WTC11 (cell line): ENCODE data around the gene LIN28B. TPM values are rescaled to one million over a fixed set of nuclear protein-coding genes. Genes with fewer than 3 reads are reported as not detected.

Experiments used
- ATAC-seq: fragments of 200-7000 bp; cut with Tn5 transposase; 2 replicates; pipeline ENCODE4 v1.10.0; 2021; ENCODE audit warnings: mild to moderate bottlenecking, moderate library complexity
- CTCF ChIA-PET: fragments of 300-600 bp; sonication (Branson Sonifier 250); formaldehyde crosslinking; loops from one replicate; lab custom pipeline; 2021; ENCODE audit warnings: antibody characterized with exemption; lab: Charles Lee
- POLR2A ChIA-PET: fragments of 350-600 bp; sonication (Branson Sonifier 250); formaldehyde crosslinking; loops from one replicate; lab custom pipeline; 2021; ENCODE audit warnings: antibody characterized with exemption; lab: Charles Lee
- DNase-seq: peaks from one replicate; pipeline ENCODE4 v3.0.0; 2021; ENCODE audit warnings: low spot score
- H3K27ac Mint-ChIP-seq: 2 replicates; pipeline ENCODE4 v1.8.0; 2021; ENCODE audit warnings: mixed read lengths
- H3K27me3 Mint-ChIP-seq: 2 replicates; pipeline ENCODE4 v1.8.0; 2021; ENCODE audit warnings: low read depth, mild to moderate bottlenecking, moderate library complexity, mixed read lengths
- H3K36me3 Mint-ChIP-seq: 2 replicates; pipeline ENCODE4 v1.8.0; 2021; ENCODE audit warnings: mixed read lengths
- H3K4me1 Mint-ChIP-seq: 2 replicates; pipeline ENCODE4 v1.8.0; 2022; ENCODE audit warnings: mixed read lengths
- H3K4me3 Mint-ChIP-seq: 2 replicates; pipeline ENCODE4 v1.8.0; 2021; ENCODE audit warnings: mild to moderate bottlenecking, moderate library complexity, mixed read lengths
- H3K9me3 Mint-ChIP-seq: 2 replicates; pipeline ENCODE4 v1.8.0; 2021; ENCODE audit warnings: mixed read lengths
- JAZF1 ChIP-seq: fragments of 250-450 bp; sonication (Bioruptor Pico); IDR thresholded peaks from 2 replicates; pipeline ENCODE4 v1.9.0; 2021; ENCODE audit warnings: moderate library complexity, mild to moderate bottlenecking, inconsistent platforms
- JUN ChIP-seq: sonication (generic); formaldehyde crosslinking; IDR thresholded peaks from 2 replicates; pipeline ENCODE4 v1.8.0; 2023; ENCODE audit warnings: mild to moderate bottlenecking, missing genetic modification reagents
- NR1H2 ChIP-seq: sonication (generic); formaldehyde crosslinking; IDR thresholded peaks from 2 replicates; pipeline ENCODE4 v1.9.0; 2021; ENCODE audit warnings: mild to moderate bottlenecking, moderate library complexity, missing genetic modification reagents
- NR2C2 ChIP-seq: sonication (generic); formaldehyde crosslinking; IDR thresholded peaks from 2 replicates; pipeline ENCODE4 v1.8.0; 2022; ENCODE audit warnings: mild to moderate bottlenecking, missing genetic modification reagents
- TCF7 ChIP-seq: sonication (generic); formaldehyde crosslinking; IDR thresholded peaks from 2 replicates; pipeline ENCODE4 v1.8.0; 2022; ENCODE audit warnings: mild to moderate bottlenecking, low read depth, missing genetic modification reagents, moderate library complexity
- ZNF263 ChIP-seq: sonication (generic); formaldehyde crosslinking; IDR thresholded peaks from 2 replicates; pipeline ENCODE4 v1.8.1; 2022; ENCODE audit warnings: low read depth, mild to moderate bottlenecking, moderate library complexity, missing genetic modification reagents
- total RNA-seq: library from RNA; stranded (reverse); gene quantifications from 3 replicates; pipeline ENCODE4 v1.2.3, GENCODE V29; 2021
- TF ChIP-seq, protein P1 (sequence below): sonication (generic); formaldehyde crosslinking; IDR thresholded peaks from 2 replicates; pipeline ENCODE4 v1.8.1; 2023; ENCODE audit warnings: mild to moderate bottlenecking, moderate library complexity, missing genetic modification reagents
- TF ChIP-seq, protein P2 (sequence below): fragments of 250-450 bp; sonication (Bioruptor Pico); IDR thresholded peaks from 2 replicates; pipeline ENCODE4 v1.9.0; 2021; ENCODE audit warnings: mild to moderate bottlenecking, borderline replicate concordance
- TF ChIP-seq, protein P3 (sequence below): fragments of 200-600 bp; IDR thresholded peaks from 2 replicates; pipeline ENCODE4 v1.8.0; 2022; ENCODE audit warnings: antibody characterized with exemption
- TF ChIP-seq, protein P4 (sequence below): sonication (generic); formaldehyde crosslinking; IDR thresholded peaks from 2 replicates; pipeline ENCODE4 v1.8.0; 2023; ENCODE audit warnings: missing genetic modification reagents, mild to moderate bottlenecking, borderline replicate concordance
- TF ChIP-seq, protein P5 (sequence below): sonication (generic); formaldehyde crosslinking; conservative IDR thresholded peaks from 2 replicates; pipeline ENCODE4 v1.8.1; 2022; ENCODE audit warnings: mild to moderate bottlenecking, missing genetic modification reagents
- TF ChIP-seq, protein P6 (sequence below): sonication (generic); formaldehyde crosslinking; IDR thresholded peaks from 2 replicates; pipeline ENCODE4 v1.8.0; 2022; ENCODE audit warnings: missing genetic modification reagents
- TF ChIP-seq, protein P7 (sequence below): sonication (generic); formaldehyde crosslinking; IDR thresholded peaks from 2 replicates; pipeline ENCODE4 v1.8.1; 2023; ENCODE audit warnings: mild to moderate bottlenecking, missing genetic modification reagents, moderate library complexity

LIN28B gene
- total RNA-seq, 1 experiment from 2014 or later: 73.4 TPM

DNA sequence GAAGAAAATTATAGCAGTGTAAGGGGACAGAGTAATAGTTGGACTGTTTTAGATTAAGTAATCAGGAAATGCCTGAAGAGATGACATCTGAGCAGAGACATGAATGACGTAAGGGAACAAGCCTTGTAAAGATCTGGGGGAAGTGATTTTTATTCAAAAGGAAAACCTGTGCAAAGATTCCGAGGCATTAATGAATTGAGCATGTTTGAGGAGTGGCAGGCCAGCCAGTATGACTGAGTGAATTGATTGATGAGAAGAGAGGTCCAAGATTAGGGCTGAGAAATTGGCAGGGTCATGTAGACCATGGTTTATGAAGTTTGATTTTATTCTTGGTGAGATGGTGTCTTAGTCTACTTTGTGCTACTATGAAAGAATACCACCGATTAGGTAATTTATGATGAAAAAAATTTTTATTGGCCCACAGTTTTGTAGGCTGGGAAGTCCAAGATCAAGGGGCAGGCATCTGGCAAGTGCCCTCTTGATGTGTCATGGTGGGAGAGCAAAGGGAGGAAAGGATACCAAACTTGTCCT, 95.1 kb downstream of the LIN28B start (continued):
- TF ChIP-seq, protein P1, sequence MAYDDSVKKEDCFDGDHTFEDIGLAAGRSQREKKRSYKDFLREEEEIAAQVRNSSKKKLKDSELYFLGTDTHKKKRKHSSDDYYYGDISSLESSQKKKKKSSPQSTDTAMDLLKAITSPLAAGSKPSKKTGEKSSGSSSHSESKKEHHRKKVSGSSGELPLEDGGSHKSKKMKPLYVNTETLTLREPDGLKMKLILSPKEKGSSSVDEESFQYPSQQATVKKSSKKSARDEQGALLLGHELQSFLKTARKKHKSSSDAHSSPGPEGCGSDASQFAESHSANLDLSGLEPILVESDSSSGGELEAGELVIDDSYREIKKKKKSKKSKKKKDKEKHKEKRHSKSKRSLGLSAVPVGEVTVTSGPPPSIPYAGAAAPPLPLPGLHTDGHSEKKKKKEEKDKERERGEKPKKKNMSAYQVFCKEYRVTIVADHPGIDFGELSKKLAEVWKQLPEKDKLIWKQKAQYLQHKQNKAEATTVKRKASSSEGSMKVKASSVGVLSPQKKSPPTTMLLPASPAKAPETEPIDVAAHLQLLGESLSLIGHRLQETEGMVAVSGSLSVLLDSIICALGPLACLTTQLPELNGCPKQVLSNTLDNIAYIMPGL (CRISPR knock-in tag): no peak
- TF ChIP-seq, protein P2, sequence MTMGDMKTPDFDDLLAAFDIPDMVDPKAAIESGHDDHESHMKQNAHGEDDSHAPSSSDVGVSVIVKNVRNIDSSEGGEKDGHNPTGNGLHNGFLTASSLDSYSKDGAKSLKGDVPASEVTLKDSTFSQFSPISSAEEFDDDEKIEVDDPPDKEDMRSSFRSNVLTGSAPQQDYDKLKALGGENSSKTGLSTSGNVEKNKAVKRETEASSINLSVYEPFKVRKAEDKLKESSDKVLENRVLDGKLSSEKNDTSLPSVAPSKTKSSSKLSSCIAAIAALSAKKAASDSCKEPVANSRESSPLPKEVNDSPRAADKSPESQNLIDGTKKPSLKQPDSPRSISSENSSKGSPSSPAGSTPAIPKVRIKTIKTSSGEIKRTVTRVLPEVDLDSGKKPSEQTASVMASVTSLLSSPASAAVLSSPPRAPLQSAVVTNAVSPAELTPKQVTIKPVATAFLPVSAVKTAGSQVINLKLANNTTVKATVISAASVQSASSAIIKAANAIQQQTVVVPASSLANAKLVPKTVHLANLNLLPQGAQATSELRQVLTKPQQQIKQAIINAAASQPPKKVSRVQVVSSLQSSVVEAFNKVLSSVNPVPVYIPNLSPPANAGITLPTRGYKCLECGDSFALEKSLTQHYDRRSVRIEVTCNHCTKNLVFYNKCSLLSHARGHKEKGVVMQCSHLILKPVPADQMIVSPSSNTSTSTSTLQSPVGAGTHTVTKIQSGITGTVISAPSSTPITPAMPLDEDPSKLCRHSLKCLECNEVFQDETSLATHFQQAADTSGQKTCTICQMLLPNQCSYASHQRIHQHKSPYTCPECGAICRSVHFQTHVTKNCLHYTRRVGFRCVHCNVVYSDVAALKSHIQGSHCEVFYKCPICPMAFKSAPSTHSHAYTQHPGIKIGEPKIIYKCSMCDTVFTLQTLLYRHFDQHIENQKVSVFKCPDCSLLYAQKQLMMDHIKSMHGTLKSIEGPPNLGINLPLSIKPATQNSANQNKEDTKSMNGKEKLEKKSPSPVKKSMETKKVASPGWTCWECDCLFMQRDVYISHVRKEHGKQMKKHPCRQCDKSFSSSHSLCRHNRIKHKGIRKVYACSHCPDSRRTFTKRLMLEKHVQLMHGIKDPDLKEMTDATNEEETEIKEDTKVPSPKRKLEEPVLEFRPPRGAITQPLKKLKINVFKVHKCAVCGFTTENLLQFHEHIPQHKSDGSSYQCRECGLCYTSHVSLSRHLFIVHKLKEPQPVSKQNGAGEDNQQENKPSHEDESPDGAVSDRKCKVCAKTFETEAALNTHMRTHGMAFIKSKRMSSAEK (CRISPR knock-in tag): no peak
- TF ChIP-seq NR1H2 (CRISPR knock-in tag): no peak

DNA sequence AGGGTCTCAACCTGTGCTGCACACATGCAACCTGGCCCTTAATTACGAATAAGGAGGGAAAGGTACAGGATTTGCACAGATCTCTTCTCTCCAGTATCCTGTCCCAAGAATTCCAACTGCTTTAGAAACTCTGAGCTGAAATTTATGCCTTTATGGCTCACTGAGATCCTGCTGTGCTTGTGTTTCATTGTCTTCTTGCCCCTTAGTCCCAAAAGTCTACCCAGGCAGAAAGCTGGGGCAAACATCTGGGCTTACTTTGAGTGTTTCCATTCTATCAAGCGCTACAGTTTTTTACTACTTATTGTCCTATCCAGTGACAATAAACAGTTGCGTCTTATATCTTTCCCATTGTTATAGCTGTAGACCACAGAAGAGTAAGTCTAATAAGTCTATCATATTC, 99.7 kb downstream of the LIN28B start:
- no peak for ATAC-seq
- TF ChIP-seq, protein P3, sequence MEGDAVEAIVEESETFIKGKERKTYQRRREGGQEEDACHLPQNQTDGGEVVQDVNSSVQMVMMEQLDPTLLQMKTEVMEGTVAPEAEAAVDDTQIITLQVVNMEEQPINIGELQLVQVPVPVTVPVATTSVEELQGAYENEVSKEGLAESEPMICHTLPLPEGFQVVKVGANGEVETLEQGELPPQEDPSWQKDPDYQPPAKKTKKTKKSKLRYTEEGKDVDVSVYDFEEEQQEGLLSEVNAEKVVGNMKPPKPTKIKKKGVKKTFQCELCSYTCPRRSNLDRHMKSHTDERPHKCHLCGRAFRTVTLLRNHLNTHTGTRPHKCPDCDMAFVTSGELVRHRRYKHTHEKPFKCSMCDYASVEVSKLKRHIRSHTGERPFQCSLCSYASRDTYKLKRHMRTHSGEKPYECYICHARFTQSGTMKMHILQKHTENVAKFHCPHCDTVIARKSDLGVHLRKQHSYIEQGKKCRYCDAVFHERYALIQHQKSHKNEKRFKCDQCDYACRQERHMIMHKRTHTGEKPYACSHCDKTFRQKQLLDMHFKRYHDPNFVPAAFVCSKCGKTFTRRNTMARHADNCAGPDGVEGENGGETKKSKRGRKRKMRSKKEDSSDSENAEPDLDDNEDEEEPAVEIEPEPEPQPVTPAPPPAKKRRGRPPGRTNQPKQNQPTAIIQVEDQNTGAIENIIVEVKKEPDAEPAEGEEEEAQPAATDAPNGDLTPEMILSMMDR: no peak
- TF ChIP-seq, protein P4, sequence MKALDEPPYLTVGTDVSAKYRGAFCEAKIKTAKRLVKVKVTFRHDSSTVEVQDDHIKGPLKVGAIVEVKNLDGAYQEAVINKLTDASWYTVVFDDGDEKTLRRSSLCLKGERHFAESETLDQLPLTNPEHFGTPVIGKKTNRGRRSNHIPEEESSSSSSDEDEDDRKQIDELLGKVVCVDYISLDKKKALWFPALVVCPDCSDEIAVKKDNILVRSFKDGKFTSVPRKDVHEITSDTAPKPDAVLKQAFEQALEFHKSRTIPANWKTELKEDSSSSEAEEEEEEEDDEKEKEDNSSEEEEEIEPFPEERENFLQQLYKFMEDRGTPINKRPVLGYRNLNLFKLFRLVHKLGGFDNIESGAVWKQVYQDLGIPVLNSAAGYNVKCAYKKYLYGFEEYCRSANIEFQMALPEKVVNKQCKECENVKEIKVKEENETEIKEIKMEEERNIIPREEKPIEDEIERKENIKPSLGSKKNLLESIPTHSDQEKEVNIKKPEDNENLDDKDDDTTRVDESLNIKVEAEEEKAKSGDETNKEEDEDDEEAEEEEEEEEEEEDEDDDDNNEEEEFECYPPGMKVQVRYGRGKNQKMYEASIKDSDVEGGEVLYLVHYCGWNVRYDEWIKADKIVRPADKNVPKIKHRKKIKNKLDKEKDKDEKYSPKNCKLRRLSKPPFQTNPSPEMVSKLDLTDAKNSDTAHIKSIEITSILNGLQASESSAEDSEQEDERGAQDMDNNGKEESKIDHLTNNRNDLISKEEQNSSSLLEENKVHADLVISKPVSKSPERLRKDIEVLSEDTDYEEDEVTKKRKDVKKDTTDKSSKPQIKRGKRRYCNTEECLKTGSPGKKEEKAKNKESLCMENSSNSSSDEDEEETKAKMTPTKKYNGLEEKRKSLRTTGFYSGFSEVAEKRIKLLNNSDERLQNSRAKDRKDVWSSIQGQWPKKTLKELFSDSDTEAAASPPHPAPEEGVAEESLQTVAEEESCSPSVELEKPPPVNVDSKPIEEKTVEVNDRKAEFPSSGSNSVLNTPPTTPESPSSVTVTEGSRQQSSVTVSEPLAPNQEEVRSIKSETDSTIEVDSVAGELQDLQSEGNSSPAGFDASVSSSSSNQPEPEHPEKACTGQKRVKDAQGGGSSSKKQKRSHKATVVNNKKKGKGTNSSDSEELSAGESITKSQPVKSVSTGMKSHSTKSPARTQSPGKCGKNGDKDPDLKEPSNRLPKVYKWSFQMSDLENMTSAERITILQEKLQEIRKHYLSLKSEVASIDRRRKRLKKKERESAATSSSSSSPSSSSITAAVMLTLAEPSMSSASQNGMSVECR: no peak
- TF ChIP-seq, protein P5, sequence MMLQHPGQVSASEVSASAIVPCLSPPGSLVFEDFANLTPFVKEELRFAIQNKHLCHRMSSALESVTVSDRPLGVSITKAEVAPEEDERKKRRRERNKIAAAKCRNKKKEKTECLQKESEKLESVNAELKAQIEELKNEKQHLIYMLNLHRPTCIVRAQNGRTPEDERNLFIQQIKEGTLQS (CRISPR knock-in tag): no peak
- no peak for TF ChIP-seq NR2C2 (CRISPR knock-in tag)
- TF ChIP-seq, all 79 proteins: peak for 0
- Mint-ChIP-seq H3K4me3 (no peak overlapping the region), H3K36me3 (peaks cover 18% of the 10 kb centered on the region), H3K27ac (peak overlapping the region; percentile 12; the same call in 1 of the 2 replicates), H3K9me3 (no peaks in the 10 kb centered on the region), H3K4me1 (peaks cover 28% of the 10 kb centered on the region), H3K27me3 (no peaks in the 10 kb centered on the region)
- CTCF ChIA-PET: no interaction called here
- DNase-seq: no peak
- POLR2A ChIA-PET: no interaction called here

DNA sequence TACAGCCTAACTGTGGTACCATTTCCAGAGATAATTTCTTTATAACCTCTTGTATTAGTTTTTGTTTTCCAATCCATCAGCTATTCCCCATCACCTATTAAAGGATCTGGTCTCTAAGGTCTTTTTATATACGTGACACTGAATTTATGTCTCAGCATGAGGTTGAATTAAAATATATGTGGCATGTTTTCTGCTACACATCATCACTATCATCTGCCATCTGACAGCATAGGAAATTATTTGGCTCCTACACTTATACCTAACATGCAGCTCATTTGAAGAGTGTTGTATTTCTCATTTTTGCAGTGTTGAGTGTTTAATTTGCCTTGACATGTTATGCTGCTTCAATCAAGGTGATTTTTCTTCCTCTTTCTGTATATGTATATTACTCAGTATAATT, 100.3 kb downstream of the LIN28B start:
- Mint-ChIP-seq H3K27ac (no peak overlapping the region), H3K4me1 (peaks cover 23% of the 10 kb centered on the region), H3K4me3 (no peak overlapping the region), H3K9me3 (no peaks in the 10 kb centered on the region), H3K27me3 (no peaks in the 10 kb centered on the region), H3K36me3 (peaks cover 18% of the 10 kb centered on the region)
- ChIA-PET POLR2A (no interaction called here), CTCF (no interaction called here)
- DNase-seq (no peak), ATAC-seq (no peak)
- TF ChIP-seq, protein P6, sequence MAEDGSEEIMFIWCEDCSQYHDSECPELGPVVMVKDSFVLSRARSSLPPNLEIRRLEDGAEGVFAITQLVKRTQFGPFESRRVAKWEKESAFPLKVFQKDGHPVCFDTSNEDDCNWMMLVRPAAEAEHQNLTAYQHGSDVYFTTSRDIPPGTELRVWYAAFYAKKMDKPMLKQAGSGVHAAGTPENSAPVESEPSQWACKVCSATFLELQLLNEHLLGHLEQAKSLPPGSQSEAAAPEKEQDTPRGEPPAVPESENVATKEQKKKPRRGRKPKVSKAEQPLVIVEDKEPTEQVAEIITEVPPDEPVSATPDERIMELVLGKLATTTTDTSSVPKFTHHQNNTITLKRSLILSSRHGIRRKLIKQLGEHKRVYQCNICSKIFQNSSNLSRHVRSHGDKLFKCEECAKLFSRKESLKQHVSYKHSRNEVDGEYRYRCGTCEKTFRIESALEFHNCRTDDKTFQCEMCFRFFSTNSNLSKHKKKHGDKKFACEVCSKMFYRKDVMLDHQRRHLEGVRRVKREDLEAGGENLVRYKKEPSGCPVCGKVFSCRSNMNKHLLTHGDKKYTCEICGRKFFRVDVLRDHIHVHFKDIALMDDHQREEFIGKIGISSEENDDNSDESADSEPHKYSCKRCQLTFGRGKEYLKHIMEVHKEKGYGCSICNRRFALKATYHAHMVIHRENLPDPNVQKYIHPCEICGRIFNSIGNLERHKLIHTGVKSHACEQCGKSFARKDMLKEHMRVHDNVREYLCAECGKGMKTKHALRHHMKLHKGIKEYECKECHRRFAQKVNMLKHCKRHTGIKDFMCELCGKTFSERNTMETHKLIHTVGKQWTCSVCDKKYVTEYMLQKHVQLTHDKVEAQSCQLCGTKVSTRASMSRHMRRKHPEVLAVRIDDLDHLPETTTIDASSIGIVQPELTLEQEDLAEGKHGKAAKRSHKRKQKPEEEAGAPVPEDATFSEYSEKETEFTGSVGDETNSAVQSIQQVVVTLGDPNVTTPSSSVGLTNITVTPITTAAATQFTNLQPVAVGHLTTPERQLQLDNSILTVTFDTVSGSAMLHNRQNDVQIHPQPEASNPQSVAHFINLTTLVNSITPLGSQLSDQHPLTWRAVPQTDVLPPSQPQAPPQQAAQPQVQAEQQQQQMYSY (CRISPR knock-in tag): no peak
- TF ChIP-seq, protein P7, sequence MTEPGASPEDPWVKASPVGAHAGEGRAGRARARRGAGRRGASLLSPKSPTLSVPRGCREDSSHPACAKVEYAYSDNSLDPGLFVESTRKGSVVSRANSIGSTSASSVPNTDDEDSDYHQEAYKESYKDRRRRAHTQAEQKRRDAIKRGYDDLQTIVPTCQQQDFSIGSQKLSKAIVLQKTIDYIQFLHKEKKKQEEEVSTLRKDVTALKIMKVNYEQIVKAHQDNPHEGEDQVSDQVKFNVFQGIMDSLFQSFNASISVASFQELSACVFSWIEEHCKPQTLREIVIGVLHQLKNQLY (CRISPR knock-in tag): no peak
- TF ChIP-seq JUN (CRISPR knock-in tag) (no peak), TCF7 (CRISPR knock-in tag) (no peak), ZNF263 (CRISPR knock-in tag) (no peak), JAZF1 (CRISPR knock-in tag) (no peak)
